Hepatocyte (in vitro differentiated cells): Measurements from ENCODE around the gene MMP28.

Experiments used
- CTCF ChIP-seq: fragments of 200-600 bp; sonication (generic); IDR thresholded peaks from 2 replicates; pipeline ENCODE4 v1.5.1; 2016; ENCODE audit warnings: antibody characterized with exemption, mild to moderate bottlenecking; ENCODE audit not compliant: poor library complexity
- EZH2 ChIP-seq: fragments of 200-600 bp; sonication (generic); IDR thresholded peaks from 2 replicates; pipeline ENCODE4 v1.6.1; 2016; ENCODE audit warnings: antibody characterized with exemption, mild to moderate bottlenecking, borderline replicate concordance

- TF ChIP-seq CTCF (no peak), EZH2 (no peak)
Observed at GRCh38 chr17:35773129-35773528, 22.3 kb downstream of the MMP28 start.
